Fibroblast of villous mesenchyme (primary cell): Measurements from ENCODE around the gene GCSAM. TPM values are rescaled to one million over a fixed set of nuclear protein-coding genes. Genes with fewer than 3 reads are reported as not detected.

Experiments
- DNase-seq: peaks from one replicate; pipeline ENCODE4 v3.0.0-alpha.2; 2010; ENCODE audit warnings: low read depth
- H3K4me3 ChIP-seq: 2 replicates; pipeline ENCODE4 v1.5.1; 2011; ENCODE audit warnings: low read depth, mild to moderate bottlenecking, low read length
- CTCF ChIP-seq: IDR thresholded peaks from 2 replicates; pipeline ENCODE4 v1.5.1; 2012; ENCODE audit warnings: low read depth, mild to moderate bottlenecking, low read length; ENCODE audit not compliant: insufficient read depth
- total RNA-seq: library from RNA; depleted of rRNA; stranded (reverse); fragments of >200 nt; gene quantifications from 2 replicates; pipeline ENCODE4 v1.2.3, GENCODE V29; 2012

The GCSAM gene
- total RNA-seq, 1 donor: not detected

GRCh38 chr3:112086076-112086854, 46.8 kb downstream of the GCSAM start, which contains the start of gene C3orf52:
C3orf52 (plus strand) TSS chr3:112086389; CDS start chr3:112086408, 19 bp downstream.
- peak; percentile 9 for TF ChIP-seq CTCF
- DNase-seq: peak; percentile 72
- H3K4me3 ChIP-seq: peak within 1 kb of the TSS; percentile 67

GRCh38 chr3:112085735-112086075, 47.3 kb downstream of the GCSAM start:
- no peak for TF ChIP-seq CTCF

GRCh38 chr3:112084980-112085705, 47.9 kb downstream of the GCSAM start:
- TF ChIP-seq CTCF: no peak
- DNase-seq: no peak
- H3K4me3 ChIP-seq: no peak overlapping the region

More at GRCh38 chr3:112085735-112086075, 47.3 kb downstream of the GCSAM start:
- H3K4me3 ChIP-seq: peak overlapping the region; percentile 67
- no peak for DNase-seq

- no peak overlapping the region for H3K4me3 ChIP-seq
- no peak for DNase-seq
- TF ChIP-seq CTCF: no peak
These were observed 49.8 kb downstream of the GCSAM start for GRCh38 chr3:112083239-112083638.

- no peak overlapping the region for H3K4me3 ChIP-seq
- DNase-seq: no peak
These were observed 54.6 kb downstream of the GCSAM start for GRCh38 chr3:112078125-112079083.

More at GRCh38 chr3:112078125-112079083, 54.6 kb downstream of the GCSAM start:
- TF ChIP-seq CTCF: no peak
